HEK293T (cell line): Measurements from ENCODE around the gene DLG2.

Experiments used
- BHLHE40 ChIP-seq: fragments of 450-650 bp; IDR thresholded peaks from 2 replicates; pipeline ENCODE4 v1.6.1; 2016; ENCODE audit warnings: mild to moderate bottlenecking, moderate library complexity, borderline replicate concordance
- FOXA1 ChIP-seq: fragments of 450-650 bp; IDR thresholded peaks from 2 replicates; pipeline ENCODE4 v1.6.1; 2016; ENCODE audit warnings: mild to moderate bottlenecking
- FOXK2 ChIP-seq: fragments of 450-650 bp; IDR thresholded peaks from 2 replicates; pipeline ENCODE4 v1.6.1; 2016; ENCODE audit warnings: mild to moderate bottlenecking
- FOXM1 ChIP-seq: fragments of 450-650 bp; IDR thresholded peaks from 2 replicates; pipeline ENCODE4 v1.6.1; 2017; ENCODE audit warnings: mild to moderate bottlenecking, borderline replicate concordance
- LEF1 ChIP-seq: fragments of 450-650 bp; IDR thresholded peaks from 2 replicates; pipeline ENCODE4 v1.6.1; 2017; ENCODE audit warnings: mild to moderate bottlenecking, borderline replicate concordance
- NFRKB ChIP-seq: fragments of 450-650 bp; IDR thresholded peaks from 2 replicates; pipeline ENCODE4 v1.6.1; 2016; ENCODE audit warnings: mild to moderate bottlenecking, moderate library complexity
- SP1 ChIP-seq: fragments of 450-650 bp; IDR thresholded peaks from 2 replicates; pipeline ENCODE4 v1.6.1; 2017
- SUZ12 ChIP-seq: fragments of 450-650 bp; IDR thresholded peaks from 2 replicates; pipeline ENCODE4 v1.6.1; 2016; ENCODE audit warnings: mild to moderate bottlenecking
- TARDBP ChIP-seq: fragments of 450-650 bp; IDR thresholded peaks from 2 replicates; pipeline ENCODE4 v1.6.1; 2016

GRCh38 chr11:84804041-84804440 is 823.1 kb downstream of the DLG2 start:
- TF ChIP-seq NFRKB (no peak), SP1 (no peak), BHLHE40 (no peak), TARDBP (no peak), SUZ12 (no peak), FOXA1 (no peak), FOXK2 (no peak), LEF1 (no peak), FOXM1 (no peak)
